HEK293 (cell line): ENCODE results near the gene TBC1D17.

Experiments
- EGR2 ChIP-seq: fragments of 450-650 bp; formaldehyde crosslinking; IDR thresholded peaks from 2 replicates; pipeline ENCODE4 v1.5.1; 2016; ENCODE audit warnings: low read depth, missing biosample characterization, missing genetic modification characterization
- GLI4 ChIP-seq: fragments of 450-650 bp; formaldehyde crosslinking; IDR thresholded peaks from 2 replicates; pipeline ENCODE4 v1.5.1; 2016; ENCODE audit warnings: missing biosample characterization, missing genetic modification characterization
- KLF9 ChIP-seq: fragments of 450-650 bp; formaldehyde crosslinking; IDR thresholded peaks from 2 replicates; pipeline ENCODE4 v1.5.1; 2016; ENCODE audit warnings: missing biosample characterization, missing genetic modification characterization, low read depth
- REPIN1 ChIP-seq: fragments of 450-650 bp; formaldehyde crosslinking; IDR thresholded peaks from 2 replicates; pipeline ENCODE4 v1.5.1; 2017; ENCODE audit warnings: missing biosample characterization, missing genetic modification characterization, low read depth
- SP2 ChIP-seq: fragments of 450-650 bp; formaldehyde crosslinking; IDR thresholded peaks from 2 replicates; pipeline ENCODE4 v1.5.1; 2016; ENCODE audit warnings: missing biosample characterization, missing genetic modification characterization
- TCF7L2 ChIP-seq: IDR thresholded peaks from 2 replicates; pipeline ENCODE4 v1.6.1; 2011; ENCODE audit warnings: low read depth, mild to moderate bottlenecking, inconsistent platforms, low read length, moderate library complexity, borderline replicate concordance
- ZEB2 ChIP-seq: fragments of 450-650 bp; formaldehyde crosslinking; IDR thresholded peaks from 2 replicates; pipeline ENCODE4 v1.5.1; 2016; ENCODE audit warnings: missing biosample characterization, missing genetic modification characterization
- ZFHX2 ChIP-seq: fragments of 450-650 bp; formaldehyde crosslinking; conservative IDR thresholded peaks from 2 replicates; pipeline ENCODE4 v1.5.1; 2016; ENCODE audit warnings: missing biosample characterization, missing genetic modification characterization
- ZNF184 ChIP-seq: fragments of 450-650 bp; IDR thresholded peaks from 2 replicates; pipeline ENCODE4 v1.5.1; 2018; ENCODE audit warnings: missing biosample characterization, mild to moderate bottlenecking, missing genetic modification characterization
- ZNF211 ChIP-seq: fragments of 450-650 bp; formaldehyde crosslinking; IDR thresholded peaks from 2 replicates; pipeline ENCODE4 v1.5.1; 2016; ENCODE audit warnings: low read depth, missing biosample characterization, missing genetic modification characterization
- ZNF223 ChIP-seq: fragments of 450-650 bp; formaldehyde crosslinking; IDR thresholded peaks from 2 replicates; pipeline ENCODE4 v1.5.1; 2016; ENCODE audit warnings: missing biosample characterization, missing genetic modification characterization
- ZNF623 ChIP-seq: fragments of 450-650 bp; formaldehyde crosslinking; IDR thresholded peaks from 2 replicates; pipeline ENCODE4 v1.5.1; 2016; ENCODE audit warnings: missing biosample characterization, missing genetic modification characterization
- ZNF629 ChIP-seq: fragments of 450-650 bp; formaldehyde crosslinking; IDR thresholded peaks from 2 replicates; pipeline ENCODE4 v1.5.1; 2017; ENCODE audit warnings: missing biosample characterization, missing genetic modification characterization
- ZNF785 ChIP-seq: fragments of 450-650 bp; formaldehyde crosslinking; IDR thresholded peaks from 2 replicates; pipeline ENCODE4 v1.5.1; 2016; ENCODE audit warnings: missing biosample characterization, missing genetic modification characterization
- ZNF843 ChIP-seq: fragments of 450-650 bp; formaldehyde crosslinking; IDR thresholded peaks from 2 replicates; pipeline ENCODE4 v1.5.1; 2016; ENCODE audit warnings: missing biosample characterization, missing genetic modification characterization
- ZSCAN16 ChIP-seq: fragments of 450-650 bp; formaldehyde crosslinking; IDR thresholded peaks from 2 replicates; pipeline ENCODE4 v1.5.1; 2016; ENCODE audit warnings: missing biosample characterization, missing genetic modification characterization
- ZSCAN30 ChIP-seq: fragments of 450-650 bp; IDR thresholded peaks from 2 replicates; pipeline ENCODE4 v1.5.1; 2018; ENCODE audit warnings: missing biosample characterization, mild to moderate bottlenecking, missing genetic modification characterization, moderate library complexity
- TF ChIP-seq, protein P1 (sequence below): fragments of 450-650 bp; formaldehyde crosslinking; IDR thresholded peaks from 2 replicates; pipeline ENCODE4 v1.5.1; 2016; ENCODE audit warnings: missing biosample characterization, missing genetic modification characterization, borderline replicate concordance
- TF ChIP-seq, protein P2 (sequence below): fragments of 450-650 bp; formaldehyde crosslinking; IDR thresholded peaks from 2 replicates; pipeline ENCODE4 v1.5.1; 2016; ENCODE audit warnings: missing biosample characterization, missing genetic modification characterization
- TF ChIP-seq, protein P3 (sequence below): fragments of 450-650 bp; formaldehyde crosslinking; IDR thresholded peaks from 2 replicates; pipeline ENCODE4 v1.5.1; 2016; ENCODE audit warnings: missing biosample characterization, missing genetic modification characterization, low read depth
- TF ChIP-seq, protein P4 (sequence below): fragments of 450-650 bp; formaldehyde crosslinking; conservative IDR thresholded peaks from 2 replicates; pipeline ENCODE4 v1.5.1; 2016; ENCODE audit warnings: low read depth, missing biosample characterization, missing genetic modification characterization
- TF ChIP-seq, protein P5 (sequence below): fragments of 450-650 bp; formaldehyde crosslinking; IDR thresholded peaks from 2 replicates; pipeline ENCODE4 v1.5.1; 2016; ENCODE audit warnings: missing biosample characterization, missing genetic modification characterization

TBC1D17 gene

DNA sequence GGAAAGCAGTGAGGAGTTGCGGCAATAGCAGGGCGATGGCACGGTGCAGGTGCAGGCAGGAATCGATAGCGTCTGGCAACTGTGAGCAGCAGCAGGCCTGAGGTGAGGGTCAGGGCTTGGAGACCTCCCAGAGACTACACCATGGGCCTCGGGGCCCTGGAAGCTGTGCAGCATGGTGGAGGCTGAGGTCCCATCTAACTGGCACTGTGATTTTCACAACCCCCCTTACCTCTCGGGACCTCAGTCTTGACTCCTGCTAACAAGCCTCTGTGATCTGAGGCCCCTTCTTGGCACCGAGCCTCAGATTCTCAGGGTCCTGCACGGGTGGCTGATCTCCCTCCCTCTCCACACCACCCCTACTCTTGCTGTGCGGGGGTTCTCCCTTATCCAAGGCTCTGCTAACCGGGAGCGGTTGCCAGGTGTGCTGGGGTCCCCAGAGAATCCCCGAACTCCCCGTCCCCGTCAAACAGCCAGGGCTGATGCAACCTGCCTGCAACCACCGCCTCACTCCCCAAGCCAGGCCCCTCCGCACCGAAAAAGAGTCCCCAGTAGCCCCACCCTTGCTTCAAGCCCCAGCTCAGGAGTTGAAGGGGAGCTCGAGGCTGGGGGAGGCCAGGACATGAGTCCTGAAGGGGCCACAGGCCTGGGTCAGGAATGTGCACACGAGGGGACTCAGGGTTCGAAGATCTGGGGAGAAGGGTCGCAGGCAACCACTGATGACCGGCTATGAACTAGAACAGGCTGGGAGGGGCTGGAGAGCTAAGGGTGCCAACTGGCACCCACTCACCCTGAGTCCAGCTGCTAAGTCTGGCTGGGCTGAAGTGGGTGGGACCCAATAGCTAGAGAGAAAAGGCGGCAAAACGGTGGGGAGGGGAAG lies 46.7 kb downstream of the TBC1D17 start (continued):
- TF ChIP-seq, protein P1, sequence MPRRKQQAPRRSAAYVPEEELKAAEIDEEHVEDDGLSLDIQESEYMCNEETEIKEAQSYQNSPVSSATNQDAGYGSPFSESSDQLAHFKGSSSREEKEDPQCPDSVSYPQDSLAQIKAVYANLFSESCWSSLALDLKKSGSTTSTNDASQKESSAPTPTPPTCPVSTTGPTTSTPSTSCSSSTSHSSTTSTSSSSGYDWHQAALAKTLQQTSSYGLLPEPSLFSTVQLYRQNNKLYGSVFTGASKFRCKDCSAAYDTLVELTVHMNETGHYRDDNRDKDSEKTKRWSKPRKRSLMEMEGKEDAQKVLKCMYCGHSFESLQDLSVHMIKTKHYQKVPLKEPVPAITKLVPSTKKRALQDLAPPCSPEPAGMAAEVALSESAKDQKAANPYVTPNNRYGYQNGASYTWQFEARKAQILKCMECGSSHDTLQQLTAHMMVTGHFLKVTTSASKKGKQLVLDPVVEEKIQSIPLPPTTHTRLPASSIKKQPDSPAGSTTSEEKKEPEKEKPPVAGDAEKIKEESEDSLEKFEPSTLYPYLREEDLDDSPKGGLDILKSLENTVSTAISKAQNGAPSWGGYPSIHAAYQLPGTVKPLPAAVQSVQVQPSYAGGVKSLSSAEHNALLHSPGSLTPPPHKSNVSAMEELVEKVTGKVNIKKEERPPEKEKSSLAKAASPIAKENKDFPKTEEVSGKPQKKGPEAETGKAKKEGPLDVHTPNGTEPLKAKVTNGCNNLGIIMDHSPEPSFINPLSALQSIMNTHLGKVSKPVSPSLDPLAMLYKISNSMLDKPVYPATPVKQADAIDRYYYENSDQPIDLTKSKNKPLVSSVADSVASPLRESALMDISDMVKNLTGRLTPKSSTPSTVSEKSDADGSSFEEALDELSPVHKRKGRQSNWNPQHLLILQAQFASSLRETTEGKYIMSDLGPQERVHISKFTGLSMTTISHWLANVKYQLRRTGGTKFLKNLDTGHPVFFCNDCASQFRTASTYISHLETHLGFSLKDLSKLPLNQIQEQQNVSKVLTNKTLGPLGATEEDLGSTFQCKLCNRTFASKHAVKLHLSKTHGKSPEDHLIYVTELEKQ (tag by site-specific recombination) = no peak
- TF ChIP-seq ZNF223 = peak; percentile 86
- no peak for TF ChIP-seq ZNF184
- no peak for TF ChIP-seq ZNF843 (tag by site-specific recombination)
- no peak for TF ChIP-seq KLF9 (tag by site-specific recombination)
- TF ChIP-seq, protein P2, sequence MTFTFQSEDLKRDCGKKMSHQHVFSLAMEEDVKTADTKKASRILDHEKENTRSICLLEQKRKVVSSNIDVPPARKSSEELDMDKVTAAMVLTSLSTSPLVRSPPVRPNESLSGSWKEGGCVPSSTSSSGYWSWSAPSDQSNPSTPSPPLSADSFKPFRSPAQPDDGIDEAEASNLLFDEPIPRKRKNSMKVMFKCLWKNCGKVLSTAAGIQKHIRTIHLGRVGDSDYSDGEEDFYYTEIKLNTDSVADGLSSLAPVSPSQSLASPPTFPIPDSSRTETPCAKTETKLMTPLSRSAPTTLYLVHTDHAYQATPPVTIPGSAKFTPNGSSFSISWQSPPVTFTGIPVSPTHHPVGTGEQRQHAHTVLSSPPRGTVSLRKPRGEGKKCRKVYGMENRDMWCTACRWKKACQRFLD (tag by site-specific recombination) = no peak
- TF ChIP-seq, protein P3, sequence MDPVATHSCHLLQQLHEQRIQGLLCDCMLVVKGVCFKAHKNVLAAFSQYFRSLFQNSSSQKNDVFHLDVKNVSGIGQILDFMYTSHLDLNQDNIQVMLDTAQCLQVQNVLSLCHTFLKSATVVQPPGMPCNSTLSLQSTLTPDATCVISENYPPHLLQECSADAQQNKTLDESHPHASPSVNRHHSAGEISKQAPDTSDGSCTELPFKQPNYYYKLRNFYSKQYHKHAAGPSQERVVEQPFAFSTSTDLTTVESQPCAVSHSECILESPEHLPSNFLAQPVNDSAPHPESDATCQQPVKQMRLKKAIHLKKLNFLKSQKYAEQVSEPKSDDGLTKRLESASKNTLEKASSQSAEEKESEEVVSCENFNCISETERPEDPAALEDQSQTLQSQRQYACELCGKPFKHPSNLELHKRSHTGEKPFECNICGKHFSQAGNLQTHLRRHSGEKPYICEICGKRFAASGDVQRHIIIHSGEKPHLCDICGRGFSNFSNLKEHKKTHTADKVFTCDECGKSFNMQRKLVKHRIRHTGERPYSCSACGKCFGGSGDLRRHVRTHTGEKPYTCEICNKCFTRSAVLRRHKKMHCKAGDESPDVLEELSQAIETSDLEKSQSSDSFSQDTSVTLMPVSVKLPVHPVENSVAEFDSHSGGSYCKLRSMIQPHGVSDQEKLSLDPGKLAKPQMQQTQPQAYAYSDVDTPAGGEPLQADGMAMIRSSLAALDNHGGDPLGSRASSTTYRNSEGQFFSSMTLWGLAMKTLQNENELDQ (tag by site-specific recombination) = no peak
- TF ChIP-seq ZNF785 (tag by site-specific recombination) = no peak
- no peak for TF ChIP-seq ZSCAN30 (tag by site-specific recombination)
- no peak for TF ChIP-seq TCF7L2
- TF ChIP-seq ZNF623 (tag by site-specific recombination) = no peak
- no peak for TF ChIP-seq ZNF629 (tag by site-specific recombination)
- no peak for TF ChIP-seq GLI4 (tag by site-specific recombination)
- TF ChIP-seq, protein P4, sequence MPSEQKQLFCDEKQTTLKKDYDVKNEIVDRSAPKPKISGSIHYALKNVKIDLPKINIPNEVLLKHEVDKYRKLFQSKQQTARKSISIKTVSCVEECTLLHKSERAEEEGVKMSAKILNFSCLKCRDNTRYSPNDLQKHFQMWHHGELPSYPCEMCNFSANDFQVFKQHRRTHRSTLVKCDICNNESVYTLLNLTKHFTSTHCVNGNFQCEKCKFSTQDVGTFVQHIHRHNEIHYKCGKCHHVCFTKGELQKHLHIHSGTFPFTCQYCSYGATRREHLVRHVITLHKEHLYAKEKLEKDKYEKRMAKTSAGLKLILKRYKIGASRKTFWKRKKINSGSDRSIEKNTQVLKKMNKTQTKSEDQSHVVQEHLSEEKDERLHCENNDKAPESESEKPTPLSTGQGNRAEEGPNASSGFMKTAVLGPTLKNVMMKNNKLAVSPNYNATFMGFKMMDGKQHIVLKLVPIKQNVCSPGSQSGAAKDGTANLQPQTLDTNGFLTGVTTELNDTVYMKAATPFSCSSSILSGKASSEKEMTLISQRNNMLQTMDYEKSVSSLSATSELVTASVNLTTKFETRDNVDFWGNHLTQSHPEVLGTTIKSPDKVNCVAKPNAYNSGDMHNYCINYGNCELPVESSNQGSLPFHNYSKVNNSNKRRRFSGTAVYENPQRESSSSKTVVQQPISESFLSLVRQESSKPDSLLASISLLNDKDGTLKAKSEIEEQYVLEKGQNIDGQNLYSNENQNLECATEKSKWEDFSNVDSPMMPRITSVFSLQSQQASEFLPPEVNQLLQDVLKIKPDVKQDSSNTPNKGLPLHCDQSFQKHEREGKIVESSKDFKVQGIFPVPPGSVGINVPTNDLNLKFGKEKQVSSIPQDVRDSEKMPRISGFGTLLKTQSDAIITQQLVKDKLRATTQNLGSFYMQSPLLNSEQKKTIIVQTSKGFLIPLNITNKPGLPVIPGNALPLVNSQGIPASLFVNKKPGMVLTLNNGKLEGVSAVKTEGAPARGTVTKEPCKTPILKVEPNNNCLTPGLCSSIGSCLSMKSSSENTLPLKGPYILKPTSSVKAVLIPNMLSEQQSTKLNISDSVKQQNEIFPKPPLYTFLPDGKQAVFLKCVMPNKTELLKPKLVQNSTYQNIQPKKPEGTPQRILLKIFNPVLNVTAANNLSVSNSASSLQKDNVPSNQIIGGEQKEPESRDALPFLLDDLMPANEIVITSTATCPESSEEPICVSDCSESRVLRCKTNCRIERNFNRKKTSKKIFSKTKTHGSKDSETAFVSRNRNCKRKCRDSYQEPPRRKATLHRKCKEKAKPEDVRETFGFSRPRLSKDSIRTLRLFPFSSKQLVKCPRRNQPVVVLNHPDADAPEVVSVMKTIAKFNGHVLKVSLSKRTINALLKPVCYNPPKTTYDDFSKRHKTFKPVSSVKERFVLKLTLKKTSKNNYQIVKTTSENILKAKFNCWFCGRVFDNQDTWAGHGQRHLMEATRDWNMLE (tag by site-specific recombination) = peak; percentile 24; the same call in 1 of the 2 replicates
- peak; percentile 50; the same call in 1 of the 2 replicates for TF ChIP-seq ZSCAN16 (tag by site-specific recombination)
- no peak for TF ChIP-seq SP2
- TF ChIP-seq EGR2 (tag by site-specific recombination) = no peak
- no peak for TF ChIP-seq ZNF211 (tag by site-specific recombination)
- TF ChIP-seq REPIN1 (tag by site-specific recombination) = no peak
- TF ChIP-seq ZEB2 = peak; percentile 87
- TF ChIP-seq, protein P5, sequence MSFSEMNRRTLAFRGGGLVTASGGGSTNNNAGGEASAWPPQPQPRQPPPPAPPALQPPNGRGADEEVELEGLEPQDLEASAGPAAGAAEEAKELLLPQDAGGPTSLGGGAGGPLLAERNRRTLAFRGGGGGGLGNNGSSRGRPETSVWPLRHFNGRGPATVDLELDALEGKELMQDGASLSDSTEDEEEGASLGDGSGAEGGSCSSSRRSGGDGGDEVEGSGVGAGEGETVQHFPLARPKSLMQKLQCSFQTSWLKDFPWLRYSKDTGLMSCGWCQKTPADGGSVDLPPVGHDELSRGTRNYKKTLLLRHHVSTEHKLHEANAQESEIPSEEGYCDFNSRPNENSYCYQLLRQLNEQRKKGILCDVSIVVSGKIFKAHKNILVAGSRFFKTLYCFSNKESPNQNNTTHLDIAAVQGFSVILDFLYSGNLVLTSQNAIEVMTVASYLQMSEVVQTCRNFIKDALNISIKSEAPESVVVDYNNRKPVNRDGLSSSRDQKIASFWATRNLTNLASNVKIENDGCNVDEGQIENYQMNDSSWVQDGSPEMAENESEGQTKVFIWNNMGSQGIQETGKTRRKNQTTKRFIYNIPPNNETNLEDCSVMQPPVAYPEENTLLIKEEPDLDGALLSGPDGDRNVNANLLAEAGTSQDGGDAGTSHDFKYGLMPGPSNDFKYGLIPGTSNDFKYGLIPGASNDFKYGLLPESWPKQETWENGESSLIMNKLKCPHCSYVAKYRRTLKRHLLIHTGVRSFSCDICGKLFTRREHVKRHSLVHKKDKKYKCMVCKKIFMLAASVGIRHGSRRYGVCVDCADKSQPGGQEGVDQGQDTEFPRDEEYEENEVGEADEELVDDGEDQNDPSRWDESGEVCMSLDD (tag by site-specific recombination) = peak; percentile 41; the same call in 1 of the 2 replicates
- TF ChIP-seq ZFHX2 (tag by site-specific recombination) = peak; percentile 72
